IMR-90 (cell line): ENCODE measurements around the gene EPHB1. TPM values are rescaled to one million over a fixed set of nuclear protein-coding genes. Genes with fewer than 3 reads are reported as not detected.

Source experiments
- ATAC-seq: fragments of 200-7000 bp; cut with Tn5 transposase; 2 replicates; pipeline ENCODE4 v1.9.1; 2020; ENCODE audit warnings: low read depth, mild to moderate bottlenecking, moderate library complexity
- BruUV-seq: library from RNA; stranded (reverse); fragments of 400-500 nt; replicated peaks from 2 replicates; lab custom pipeline; 2021; lab: Mats Ljungman, UMichigan
- CTCF ChIA-PET: fragments of 300-600 bp; formaldehyde crosslinking; extraction: SDS; loops from one replicate; lab custom pipeline; 2021; ENCODE audit warnings: antibody characterized with exemption; lab: Yijun Ruan, JAX
- POLR2A ChIA-PET: fragments of 300-600 bp; sonication (Branson Sonifier 250); formaldehyde crosslinking; loops from one replicate; lab custom pipeline; 2022; ENCODE audit warnings: antibody characterized with exemption; ENCODE audit not compliant: unreplicated experiment; lab: Charles Lee
- DNase-seq: peaks from one replicate; pipeline ENCODE4 v3.0.0; 2013
- H2AFZ ChIP-seq: replicated peaks from 2 replicates; pipeline ENCODE3; 2013; ENCODE audit warnings: low read length, mild to moderate bottlenecking; ENCODE audit not compliant: poor library complexity
- H2AK5ac ChIP-seq: 2 replicates; pipeline ENCODE4 v1.6.1; 2013; ENCODE audit warnings: low read depth, low read length, inconsistent platforms
- H2AK9ac ChIP-seq: replicated peaks from 2 replicates; pipeline ENCODE3; 2013; ENCODE audit warnings: mild to moderate bottlenecking, low read depth, low read length, moderate library complexity; ENCODE audit not compliant: poor library complexity
- H2BK120ac ChIP-seq: 2 replicates; pipeline ENCODE4 v1.6.1; 2013; ENCODE audit warnings: low read depth, low read length, inconsistent platforms
- H2BK15ac ChIP-seq: 3 replicates; pipeline ENCODE4 v1.6.1; 2013; ENCODE audit warnings: low read depth, low read length, inconsistent platforms
- H2BK20ac ChIP-seq: 2 replicates; pipeline ENCODE4 v1.6.1; 2013; ENCODE audit warnings: low read depth, mild to moderate bottlenecking, inconsistent platforms, low read length, moderate library complexity
- H2BK5ac ChIP-seq: 2 replicates; pipeline ENCODE4 v1.6.1; 2013; ENCODE audit warnings: mild to moderate bottlenecking, low read depth, low read length, inconsistent platforms; ENCODE audit not compliant: poor library complexity, severe bottlenecking
- H3K14ac ChIP-seq: replicated peaks from 2 replicates; pipeline ENCODE4 v1.6.1; 2013; ENCODE audit warnings: low read depth, low read length, inconsistent platforms
- H3K18ac ChIP-seq: 2 replicates; pipeline ENCODE4 v1.6.1; 2013; ENCODE audit warnings: low read depth, low read length, control low read depth
- H3K23ac ChIP-seq: 2 replicates; pipeline ENCODE4 v1.6.1; 2013; ENCODE audit warnings: low read depth, low read length, inconsistent platforms
- H3K27ac ChIP-seq: 2 replicates; pipeline ENCODE4 v1.5.1; 2013; ENCODE audit warnings: mild to moderate bottlenecking, control low read depth, low read length; ENCODE audit not compliant: insufficient read depth
- H3K27me3 ChIP-seq: 2 replicates; pipeline ENCODE4 v1.6.1; 2013; ENCODE audit warnings: low read length; ENCODE audit not compliant: control insufficient read depth, insufficient read depth
- H3K36me3 ChIP-seq: 2 replicates; pipeline ENCODE4 v1.6.1; 2013; ENCODE audit warnings: low read length, mixed read lengths; ENCODE audit not compliant: control insufficient read depth, insufficient read depth
- H3K4ac ChIP-seq: 2 replicates; pipeline ENCODE4 v1.6.1; 2013; ENCODE audit warnings: low read depth, low read length, inconsistent platforms
- H3K4me1 ChIP-seq: 2 replicates; pipeline ENCODE4 v1.6.1; 2013; ENCODE audit warnings: low read length, mixed read lengths; ENCODE audit not compliant: control insufficient read depth, insufficient read depth
- H3K4me2 ChIP-seq: 2 replicates; pipeline ENCODE4 v1.6.1; 2013; ENCODE audit warnings: low read depth, mild to moderate bottlenecking, control low read depth, low read length, moderate library complexity
- H3K4me3 ChIP-seq: 2 replicates; pipeline ENCODE4 v1.5.1; 2013; ENCODE audit warnings: low read depth, mild to moderate bottlenecking, control low read depth, low read length, moderate library complexity; ENCODE audit not compliant: insufficient read depth
- H3K56ac ChIP-seq: 2 replicates; pipeline ENCODE4 v1.6.1; 2013; ENCODE audit warnings: low read length, inconsistent platforms; ENCODE audit not compliant: insufficient read depth; ENCODE audit errors: extremely low read depth
- H3K79me1 ChIP-seq, 2 experiments: 2 replicates each; pipeline ENCODE4 v1.6.1; 2013; ENCODE audit warnings: low read length in 2 of 2, inconsistent platforms in 1 of 2, low read depth in 1 of 2
- H3K9ac ChIP-seq: 2 replicates; pipeline ENCODE4 v1.6.1; 2013; ENCODE audit warnings: low read depth, low read length, control low read depth
- H3K9me1 ChIP-seq: 2 replicates; pipeline ENCODE4 v1.6.1; 2013; ENCODE audit warnings: low read length, inconsistent platforms; ENCODE audit not compliant: insufficient read depth
- H3K9me3 ChIP-seq: 2 replicates; pipeline ENCODE4 v1.6.1; 2013; ENCODE audit warnings: low read length; ENCODE audit not compliant: control insufficient read depth, insufficient read depth
- H4K20me1 ChIP-seq: 2 replicates; pipeline ENCODE4 v1.6.1; 2013; ENCODE audit warnings: low read length, inconsistent platforms; ENCODE audit not compliant: insufficient read depth
- H4K5ac ChIP-seq: 2 replicates; pipeline ENCODE4 v1.6.1; 2013; ENCODE audit warnings: mild to moderate bottlenecking, low read depth, low read length, control low read depth
- H4K8ac ChIP-seq, 2 experiments: 2 replicates each; pipeline ENCODE4 v1.6.1; 2013; ENCODE audit warnings: low read depth in 2 of 2, low read length in 2 of 2, control low read depth in 1 of 2, inconsistent platforms in 1 of 2
- H4K91ac ChIP-seq: 2 replicates; pipeline ENCODE4 v1.6.1; 2013; ENCODE audit warnings: low read depth, low read length, inconsistent platforms; ENCODE audit not compliant: insufficient read depth
- CEBPB ChIP-seq: IDR thresholded peaks from 2 replicates; pipeline ENCODE4 v1.6.1; 2012; ENCODE audit warnings: low read depth, low read length, improper control_type of control experiment
- CHD1 ChIP-seq: IDR thresholded peaks from 2 replicates; pipeline ENCODE4 v1.6.1; 2012; ENCODE audit warnings: low read depth, low read length, improper control_type of control experiment
- FOS ChIP-seq: fragments of 150-350 bp; IDR thresholded peaks from 2 replicates; pipeline ENCODE4 v1.6.1; 2016; ENCODE audit warnings: low read depth, low read length
- MAFK ChIP-seq: IDR thresholded peaks from 2 replicates; pipeline ENCODE4 v1.6.1; 2012; ENCODE audit warnings: low read depth, low read length, improper control_type of control experiment
- MXI1 ChIP-seq: IDR thresholded peaks from 2 replicates; pipeline ENCODE4 v1.6.1; 2012; ENCODE audit warnings: low read depth, mild to moderate bottlenecking, low read length, moderate library complexity, borderline replicate concordance
- RAD21 ChIP-seq: IDR thresholded peaks from 2 replicates; pipeline ENCODE4 v1.6.1; 2012; ENCODE audit warnings: low read length, improper control_type of control experiment
- RCOR1 ChIP-seq: IDR thresholded peaks from 2 replicates; pipeline ENCODE4 v1.6.1; 2012; ENCODE audit warnings: mild to moderate bottlenecking, low read length, improper control_type of control experiment; ENCODE audit not compliant: insufficient replicate concordance
- WGBS, 2 experiments: methylation state at CpG; one replicate each; pipeline versions ENCODE4 v1.1.5 to v1.1.7; 2013; ENCODE audit warnings: missing lambda C conversion rate in 2 of 2; ENCODE audit not compliant: insufficient read length in 1 of 2; ENCODE audit errors: extremely low coverage in 2 of 2; 5-methylcytosine and 5-hydroxymethylcytosine counted together
- dilution Hi-C: fragments of 300-500 bp; cut with HindIII; formaldehyde crosslinking; loops from one replicate; pipeline ENCODE4 v1.14.3; 2018; ENCODE audit warnings: low sequenced_read_pairs; ENCODE audit not compliant: unreplicated experiment
- in situ Hi-C: fragments of 300-500 bp; cut with MboI; formaldehyde crosslinking; loops from 3 replicates; pipeline ENCODE4 v1.14.3; 2019; ENCODE audit warnings: low sequenced_read_pairs, inconsistent platforms, mixed read lengths
- intact Hi-C: fragments of 100-400 bp; cut with micrococcal nuclease; formaldehyde crosslinking; loops from 2 replicates; pipeline ENCODE4 v1.10.0; 2022
- polyA plus RNA-seq, 3 experiments: library from polyadenylated mRNA; depleted of rRNA; stranded (reverse); fragments of >200 nt; gene quantifications; 2 replicates each; pipeline ENCODE4 v1.2.3, GENCODE V29; 2012; ENCODE audit warnings: low replicate concordance in 1 of 3
- total RNA-seq: library from RNA; depleted of rRNA; stranded (reverse); fragments of >200 nt; gene quantifications from 2 replicates; pipeline ENCODE4 v1.2.3, GENCODE V29; 2012
- TF ChIP-seq, protein P1 (sequence below): conservative IDR thresholded peaks from 2 replicates; pipeline ENCODE4 v1.5.1; 2012; ENCODE audit warnings: mild to moderate bottlenecking, low read depth, low read length, improper control_type of control experiment
- TF ChIP-seq, protein P2 (sequence below): fragments of 150-350 bp; IDR thresholded peaks from 2 replicates; pipeline ENCODE4 v1.6.1; 2016; ENCODE audit warnings: low read depth, mild to moderate bottlenecking, low read length, moderate library complexity, borderline replicate concordance

The EPHB1 gene
- total and polyA plus RNA-seq, 2 of the 4 experiments (the other 2 are of a cell fraction), result 0.17 to 0.36 TPM

DNA sequence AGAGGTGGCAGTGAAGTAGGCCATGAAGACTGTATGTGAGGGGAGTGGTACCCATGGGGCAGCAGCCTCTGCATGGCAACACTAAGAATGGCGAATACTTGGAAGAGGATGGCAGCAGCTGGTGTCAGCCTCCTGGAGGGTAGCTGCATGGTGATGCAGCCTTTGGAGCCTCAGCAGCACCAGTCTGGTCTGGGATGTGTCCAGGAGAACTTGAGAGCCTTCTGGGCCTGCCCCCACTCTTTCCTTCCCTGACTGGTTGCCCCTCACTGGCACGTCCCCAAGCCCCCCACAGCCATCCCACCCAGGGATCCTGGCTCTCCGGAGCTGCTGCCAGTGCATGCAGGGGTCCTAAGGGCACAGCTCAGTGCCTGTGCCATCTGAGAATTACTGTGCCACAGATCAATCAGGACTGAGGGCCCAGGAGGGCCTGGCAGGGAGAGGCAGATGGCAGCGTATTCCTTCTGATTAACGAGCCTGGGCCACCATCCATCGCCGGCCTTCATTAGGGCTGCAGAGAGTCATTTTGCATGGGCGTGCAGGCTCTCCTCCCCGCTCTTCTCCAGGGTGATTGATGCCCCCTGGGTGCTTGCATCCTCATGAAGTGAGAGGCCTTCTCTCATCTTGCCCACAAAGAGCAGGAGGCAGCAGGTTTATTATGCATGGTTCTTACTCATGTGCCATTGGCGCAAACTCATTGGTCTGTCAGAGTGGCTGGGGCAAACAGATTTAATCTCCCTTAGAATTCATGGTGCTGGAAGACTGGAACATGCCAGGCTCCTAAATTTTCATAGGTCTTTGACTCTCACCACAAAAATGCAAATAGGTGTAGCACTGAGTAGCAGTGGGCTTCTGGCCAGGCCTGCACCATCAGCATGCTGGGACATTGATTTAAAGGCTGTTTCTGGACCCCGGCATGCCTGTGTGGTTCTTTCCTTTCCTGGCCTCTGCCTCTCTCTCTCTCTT lies 116.8 kb downstream of the EPHB1 start (continued):
- TF ChIP-seq RCOR1, result no peak

DNA sequence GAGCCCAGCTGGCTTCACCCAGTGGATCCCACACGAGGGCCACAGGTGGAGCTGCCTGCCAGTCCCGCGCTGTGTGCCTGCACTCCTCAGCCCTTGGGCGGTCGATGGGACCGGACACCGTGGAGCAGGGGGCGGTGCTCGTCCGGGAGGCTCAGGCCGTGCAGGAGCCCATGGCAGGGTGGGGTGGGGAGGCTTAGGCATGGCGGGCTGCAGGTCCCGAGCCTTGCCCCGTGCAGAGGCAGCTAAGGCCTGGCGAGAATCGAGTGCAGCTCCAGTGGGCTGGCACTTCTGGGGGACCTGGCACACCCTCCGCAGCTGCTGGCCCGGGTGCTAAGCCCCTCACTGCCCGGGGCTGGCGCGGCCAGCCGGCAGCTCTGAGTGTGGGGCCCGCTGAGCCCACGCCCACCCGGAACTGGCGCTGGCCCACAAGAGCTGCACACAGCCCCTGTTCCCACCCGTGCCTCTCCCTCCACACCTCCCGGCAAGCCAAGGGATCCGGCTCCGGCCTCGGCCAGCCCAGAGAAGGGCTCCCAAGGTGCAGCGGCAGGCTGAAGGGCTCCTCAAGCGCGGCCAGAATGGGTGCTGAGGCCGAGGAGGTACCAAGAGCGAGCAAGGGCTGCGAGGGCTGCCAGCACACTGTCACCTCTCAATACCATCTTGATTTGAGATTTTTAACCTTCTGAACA lies 121.4 kb downstream of the EPHB1 start:
- Histone ChIP-seq H2AFZ (no peak overlapping the region), H3K56ac (no peak overlapping the region), H4K8ac (no peak overlapping the region), H3K4me2 (no peak overlapping the region), H3K14ac (no peak overlapping the region), H3K18ac (no peak overlapping the region), H3K9ac (no peak overlapping the region), H3K36me3 (no peaks in the 10 kb centered on the region), H4K5ac (no peak overlapping the region), H2AK5ac (no peak overlapping the region), H2BK20ac (no peak overlapping the region), H3K27me3 (no peaks in the 10 kb centered on the region), H3K79me1 (no peaks in the 10 kb centered on the region), H2AK9ac (no peak overlapping the region), H4K91ac (no peak overlapping the region), H3K9me3 (no peaks in the 10 kb centered on the region), H3K4ac (no peak overlapping the region), H3K23ac (no peak overlapping the region), H3K4me1 (no peaks in the 10 kb centered on the region), H3K9me1 (no peaks in the 10 kb centered on the region), H2BK15ac (no peak overlapping the region), H4K20me1 (no peaks in the 10 kb centered on the region), H2BK120ac (no peak overlapping the region), H2BK5ac (no peak overlapping the region), H3K4me3 (no peak overlapping the region), H3K27ac (no peak overlapping the region)
- ChIA-PET CTCF (no interaction called here), POLR2A (no interaction called here)
- no TSS peak for BruUV-seq
- 92% methylated on average over 7 of the region's 37 CpGs; no CpG with 5 or more reads in 1 of the 2 experiments for WGBS, 2 experiments
- DNase-seq (no peak), ATAC-seq (no peak)
- intact Hi-C loops (no loop called here), dilution Hi-C loops (no loop called here), in situ Hi-C loops (no loop called here)
- TF ChIP-seq, protein P1, sequence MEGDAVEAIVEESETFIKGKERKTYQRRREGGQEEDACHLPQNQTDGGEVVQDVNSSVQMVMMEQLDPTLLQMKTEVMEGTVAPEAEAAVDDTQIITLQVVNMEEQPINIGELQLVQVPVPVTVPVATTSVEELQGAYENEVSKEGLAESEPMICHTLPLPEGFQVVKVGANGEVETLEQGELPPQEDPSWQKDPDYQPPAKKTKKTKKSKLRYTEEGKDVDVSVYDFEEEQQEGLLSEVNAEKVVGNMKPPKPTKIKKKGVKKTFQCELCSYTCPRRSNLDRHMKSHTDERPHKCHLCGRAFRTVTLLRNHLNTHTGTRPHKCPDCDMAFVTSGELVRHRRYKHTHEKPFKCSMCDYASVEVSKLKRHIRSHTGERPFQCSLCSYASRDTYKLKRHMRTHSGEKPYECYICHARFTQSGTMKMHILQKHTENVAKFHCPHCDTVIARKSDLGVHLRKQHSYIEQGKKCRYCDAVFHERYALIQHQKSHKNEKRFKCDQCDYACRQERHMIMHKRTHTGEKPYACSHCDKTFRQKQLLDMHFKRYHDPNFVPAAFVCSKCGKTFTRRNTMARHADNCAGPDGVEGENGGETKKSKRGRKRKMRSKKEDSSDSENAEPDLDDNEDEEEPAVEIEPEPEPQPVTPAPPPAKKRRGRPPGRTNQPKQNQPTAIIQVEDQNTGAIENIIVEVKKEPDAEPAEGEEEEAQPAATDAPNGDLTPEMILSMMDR, result no peak
- no peak for TF ChIP-seq MXI1
- no peak for TF ChIP-seq RCOR1
- TF ChIP-seq MAFK, result no peak
- no peak for TF ChIP-seq FOS
- no peak for TF ChIP-seq CHD1
- TF ChIP-seq CEBPB, result no peak
- TF ChIP-seq, protein P2, sequence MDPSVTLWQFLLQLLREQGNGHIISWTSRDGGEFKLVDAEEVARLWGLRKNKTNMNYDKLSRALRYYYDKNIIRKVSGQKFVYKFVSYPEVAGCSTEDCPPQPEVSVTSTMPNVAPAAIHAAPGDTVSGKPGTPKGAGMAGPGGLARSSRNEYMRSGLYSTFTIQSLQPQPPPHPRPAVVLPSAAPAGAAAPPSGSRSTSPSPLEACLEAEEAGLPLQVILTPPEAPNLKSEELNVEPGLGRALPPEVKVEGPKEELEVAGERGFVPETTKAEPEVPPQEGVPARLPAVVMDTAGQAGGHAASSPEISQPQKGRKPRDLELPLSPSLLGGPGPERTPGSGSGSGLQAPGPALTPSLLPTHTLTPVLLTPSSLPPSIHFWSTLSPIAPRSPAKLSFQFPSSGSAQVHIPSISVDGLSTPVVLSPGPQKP, result no peak
- TF ChIP-seq RAD21, result no peak
